ENCODE data around the gene ALMS1.
"Not testable (repeated sequence)": the region's sequence is repeated elsewhere in the genome, so short reads cannot be mapped to it uniquely, and the experiment has no call there.

Gene ALMS1

DNA sequence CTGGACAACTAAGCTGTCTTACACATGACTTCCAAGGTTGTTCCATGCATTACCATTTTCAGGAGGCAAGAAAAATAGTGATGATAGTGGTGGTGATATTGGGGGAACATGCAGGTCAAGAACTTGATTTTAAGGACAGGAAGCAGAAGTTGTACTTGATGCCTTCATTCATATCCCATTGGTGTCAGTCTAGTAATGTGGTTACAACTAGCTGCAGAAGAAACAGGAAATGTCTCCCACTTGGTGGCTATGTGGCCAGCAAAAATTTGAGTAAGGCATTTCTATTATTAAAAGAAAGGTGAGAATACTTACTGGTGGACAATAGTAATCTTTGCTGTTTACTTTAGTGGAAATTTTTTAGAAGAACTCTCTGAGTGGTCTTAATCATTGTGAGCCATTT lies 103.4 kb downstream of the ALMS1 start:
- no peak for DNase-seq

DNA sequence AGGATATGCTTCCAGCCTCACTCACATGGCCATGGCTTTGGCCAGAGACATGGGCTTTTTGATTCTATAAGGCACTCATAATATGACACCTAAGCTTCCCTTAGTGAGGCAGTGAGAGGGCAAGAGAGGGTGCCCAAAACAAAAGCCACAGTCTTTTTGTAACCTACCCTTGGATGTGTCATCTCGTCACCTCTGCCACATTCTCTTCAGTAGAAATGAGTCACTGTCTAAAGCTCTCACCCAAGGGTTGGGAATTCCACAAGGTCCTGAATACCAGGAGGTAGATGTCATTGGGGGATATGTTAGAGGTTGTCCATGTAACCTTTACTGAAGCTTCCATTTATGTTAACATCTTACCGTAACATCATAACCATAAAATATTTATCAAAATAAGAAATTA lies 108.4 kb downstream of the ALMS1 start:
- no peak for DNase-seq

DNA sequence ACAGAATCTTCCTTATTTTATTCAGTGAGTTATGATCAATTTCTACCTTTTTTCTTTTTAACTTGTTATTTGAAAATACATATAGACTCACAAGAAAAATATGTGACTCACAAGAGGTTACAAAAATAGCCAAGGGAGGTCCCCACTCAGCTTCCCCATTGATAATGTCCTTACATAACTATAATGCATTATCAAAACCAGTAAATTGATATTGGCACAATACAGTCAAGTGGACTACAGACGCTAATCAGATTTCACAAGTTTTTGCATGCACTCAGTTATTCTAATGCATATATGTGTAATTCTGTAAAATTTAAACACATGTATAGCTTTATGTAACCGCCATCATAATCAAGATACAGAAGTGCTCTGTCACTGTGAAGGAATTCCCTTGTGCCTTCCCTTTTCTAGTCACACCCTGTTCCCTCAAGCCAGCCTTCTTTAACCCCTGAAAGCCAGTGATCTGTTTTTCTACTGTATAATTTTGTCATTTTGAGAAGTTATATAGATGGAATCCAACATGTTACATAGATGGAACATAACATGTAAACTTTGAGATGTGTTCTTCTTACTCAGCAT lies 118.4 kb downstream of the ALMS1 start:
- DNase-seq, result no peak

DNA sequence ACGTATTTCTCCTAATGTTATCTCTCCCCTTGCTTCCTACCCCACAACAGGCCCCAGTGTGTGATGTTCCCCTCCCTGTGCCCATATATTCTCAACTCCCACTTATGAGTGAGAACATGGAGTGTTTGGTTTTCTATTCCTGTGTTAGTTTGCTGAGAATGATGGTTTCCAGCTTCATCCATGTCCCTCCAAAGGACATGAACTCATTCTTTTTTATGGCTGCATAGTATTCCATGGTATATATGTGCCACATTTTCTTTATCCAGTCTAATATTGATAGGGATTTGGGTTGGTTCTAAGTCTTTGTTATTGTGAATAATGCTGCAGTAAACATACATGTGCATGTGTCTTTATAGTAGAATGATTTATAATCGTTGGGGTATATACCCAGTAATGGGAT lies 119.2 kb downstream of the ALMS1 start:
- DNase-seq, result not testable (repeated sequence)

DNA sequence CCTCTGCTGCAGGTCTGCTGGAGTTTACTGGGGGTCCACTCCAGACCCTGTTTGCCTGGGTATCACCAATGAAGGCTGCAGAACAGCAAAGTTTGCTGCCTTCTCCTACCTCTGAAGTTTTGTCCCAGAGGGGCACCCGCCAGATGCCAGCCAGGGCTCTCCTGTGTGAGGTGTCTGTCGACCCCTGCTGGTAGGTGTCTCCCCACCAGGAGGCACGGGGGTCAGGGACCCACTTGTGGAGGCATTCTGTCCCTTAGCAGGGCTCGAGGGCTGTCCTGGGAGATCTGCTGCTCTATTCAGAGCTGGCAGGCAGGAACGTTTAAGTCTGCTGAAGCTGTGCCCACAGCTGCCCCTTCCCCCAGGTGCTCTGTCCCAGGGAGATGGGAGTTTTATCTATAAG lies 124.8 kb downstream of the ALMS1 start:
- DNase-seq, result not testable (repeated sequence)

DNA sequence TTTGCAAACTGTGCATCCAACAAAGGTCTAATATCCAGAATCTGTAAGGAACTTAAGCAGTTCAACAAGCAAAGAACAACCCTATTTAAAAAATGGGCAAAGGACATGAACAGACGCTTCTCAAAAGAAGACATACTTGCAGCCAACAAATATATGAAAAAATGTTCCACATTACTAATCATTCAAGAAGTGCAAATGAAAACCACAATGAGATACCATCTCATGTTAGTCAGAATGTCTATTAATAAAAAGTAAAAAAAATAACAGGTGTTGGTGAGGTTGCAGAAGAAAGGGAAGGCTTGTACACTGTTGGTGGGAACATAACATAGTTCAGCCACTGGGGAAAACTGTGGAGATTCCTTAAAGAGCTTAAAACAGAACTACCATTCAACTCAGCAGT lies 130.4 kb downstream of the ALMS1 start:
- DNase-seq, result no peak

DNA sequence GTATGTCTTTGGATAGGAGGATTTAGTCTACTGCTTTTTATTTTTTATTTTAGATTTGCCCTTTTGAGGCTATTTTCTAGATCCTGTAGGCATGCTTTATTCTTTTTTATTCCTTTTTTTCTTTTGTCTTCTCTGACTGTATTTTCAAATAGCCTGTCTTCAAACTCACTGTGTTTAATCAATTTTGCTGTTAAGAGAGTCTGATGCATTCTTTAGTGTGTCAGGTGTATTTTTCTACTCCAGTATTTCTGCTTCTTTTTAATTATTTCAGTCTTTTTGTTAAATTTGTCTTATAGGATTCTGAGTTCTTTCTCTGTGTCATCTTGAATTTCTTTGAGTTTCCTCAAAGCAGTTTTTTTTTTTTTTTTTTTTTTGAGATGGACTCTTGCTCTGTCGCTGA lies 143.1 kb downstream of the ALMS1 start:
- no peak for DNase-seq

DNA sequence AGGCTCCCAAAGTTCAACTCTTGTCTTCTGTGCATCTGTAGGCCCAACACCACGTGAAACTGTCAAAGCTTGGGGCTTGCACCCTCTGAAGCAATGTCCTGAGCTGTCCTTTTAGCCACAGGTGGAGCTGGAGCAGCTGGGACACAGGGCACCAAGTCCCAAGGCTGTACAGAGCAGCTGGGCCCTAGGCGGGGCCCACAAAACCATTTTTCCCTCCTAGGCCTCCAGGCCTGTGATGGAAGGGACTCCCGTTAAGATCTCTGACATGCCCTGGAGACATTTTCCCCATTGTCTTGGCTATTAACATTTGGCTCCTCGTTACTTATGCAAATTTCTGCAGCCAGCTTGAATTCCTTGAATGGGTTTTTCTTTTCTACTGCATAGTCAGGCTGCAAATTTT lies 145.1 kb downstream of the ALMS1 start:
- DNase-seq, result not testable (repeated sequence)

DNA sequence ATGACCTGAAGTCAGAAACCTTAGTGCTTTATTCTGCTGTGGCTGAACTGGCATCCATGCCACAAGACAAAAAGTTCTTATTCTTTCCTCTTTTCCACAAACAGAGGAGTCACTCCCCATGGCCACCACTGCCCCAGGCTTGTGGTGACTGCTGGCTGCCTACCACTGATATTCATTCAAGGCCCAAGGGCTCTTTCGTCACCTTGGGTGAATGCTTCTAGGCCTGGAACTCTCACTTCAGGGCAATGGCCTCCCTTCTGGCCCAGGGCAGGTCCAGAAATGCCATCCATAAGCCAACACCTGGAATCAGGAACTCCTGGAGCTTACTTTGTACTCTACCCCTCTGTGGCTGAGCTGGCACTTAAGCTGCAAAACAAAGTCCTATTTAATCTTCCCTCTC lies 146.7 kb downstream of the ALMS1 start:
- DNase-seq, result no peak

DNA sequence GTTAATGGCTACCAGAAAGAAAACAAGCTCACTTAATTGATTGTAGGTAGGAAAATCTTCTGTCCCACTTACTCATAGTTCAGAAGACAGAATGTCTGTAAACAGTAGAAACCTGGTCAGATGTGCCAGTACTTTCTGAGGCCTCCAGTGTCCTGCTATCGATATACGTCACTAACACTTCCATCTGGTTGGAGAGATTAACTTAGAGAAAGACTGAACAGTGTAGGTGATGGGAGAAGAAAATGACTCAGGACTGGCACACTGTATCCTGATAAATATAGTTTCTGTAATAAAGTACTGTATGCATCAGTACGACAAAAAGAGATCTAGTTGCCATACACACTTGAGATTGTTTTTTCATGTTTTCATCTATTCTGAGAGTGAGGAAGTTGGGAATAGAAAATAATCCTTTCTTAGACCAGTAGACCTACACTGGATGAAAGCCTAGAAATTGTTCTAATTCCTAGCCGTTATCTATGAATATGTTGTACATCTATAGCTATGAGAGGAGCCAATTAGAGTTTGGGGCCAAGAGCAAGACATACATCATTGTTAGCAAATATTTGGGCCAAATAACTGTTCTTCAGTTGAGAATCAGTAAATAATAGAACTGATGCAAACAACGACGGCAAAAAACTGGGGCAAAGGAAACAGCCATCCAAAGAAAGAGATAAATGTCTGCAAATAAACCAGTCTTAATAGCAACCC lies 150.7 kb downstream of the ALMS1 start:
- DNase-seq, result peak in 1 of 58 donors; percentile 1

DNA sequence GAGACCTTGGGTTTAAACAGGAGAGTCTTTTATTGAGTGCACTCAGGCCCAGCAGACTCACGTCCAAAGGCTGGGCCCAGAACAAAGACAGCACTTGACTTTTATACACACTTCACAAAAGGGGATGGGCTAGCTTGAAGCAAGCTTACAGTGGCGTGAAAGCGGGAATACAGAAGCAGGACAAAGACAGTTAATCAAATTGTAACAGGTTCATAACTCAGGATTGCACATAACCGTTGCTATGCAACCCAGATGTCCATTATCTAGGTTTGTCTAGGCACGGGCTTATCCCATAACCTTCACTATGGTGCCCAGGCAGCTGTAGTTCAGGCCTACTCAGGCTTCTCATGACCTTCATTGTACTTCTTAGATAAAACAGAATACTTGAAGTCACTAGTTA lies 175.2 kb downstream of the ALMS1 start:
- not testable (repeated sequence) for DNase-seq

DNA sequence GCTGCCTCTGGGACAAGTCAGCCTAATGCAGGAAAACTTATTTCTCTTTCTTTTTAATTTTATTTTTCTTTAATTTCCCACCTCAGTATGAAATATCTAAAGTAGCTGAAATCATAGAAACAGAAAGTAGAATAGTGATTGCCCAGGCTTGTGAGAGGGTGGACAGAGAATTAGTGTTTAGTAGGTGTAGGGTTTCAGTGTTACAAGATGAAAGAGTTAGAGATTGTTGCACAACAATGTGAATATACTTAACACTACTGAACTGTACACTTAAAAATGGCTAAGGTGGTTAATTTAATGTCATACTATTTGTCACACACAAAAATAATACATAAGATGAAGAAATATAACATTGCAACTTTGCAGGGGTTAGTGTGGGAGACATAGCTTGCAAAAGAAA lies 175.8 kb downstream of the ALMS1 start:
- no peak for DNase-seq

DNA sequence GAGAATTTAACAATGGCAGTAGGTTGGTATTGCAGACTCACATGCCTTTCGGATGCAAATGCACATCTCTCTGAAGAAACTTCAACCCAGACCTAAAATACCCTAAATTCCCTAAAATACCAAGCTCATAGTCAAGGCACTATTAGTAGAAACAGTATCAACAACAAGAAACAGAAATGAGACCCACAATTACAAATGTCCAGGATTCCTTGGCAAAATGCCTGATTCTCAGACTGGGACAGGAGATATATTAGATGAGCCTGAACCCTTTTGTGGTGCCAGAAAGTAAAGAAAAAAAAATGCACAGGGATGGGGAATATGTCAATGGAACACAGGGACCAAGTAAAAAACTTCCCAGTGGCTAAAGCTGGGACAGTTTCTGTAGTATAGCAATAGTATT lies 179.3 kb downstream of the ALMS1 start:
- DNase-seq, result no peak

DNA sequence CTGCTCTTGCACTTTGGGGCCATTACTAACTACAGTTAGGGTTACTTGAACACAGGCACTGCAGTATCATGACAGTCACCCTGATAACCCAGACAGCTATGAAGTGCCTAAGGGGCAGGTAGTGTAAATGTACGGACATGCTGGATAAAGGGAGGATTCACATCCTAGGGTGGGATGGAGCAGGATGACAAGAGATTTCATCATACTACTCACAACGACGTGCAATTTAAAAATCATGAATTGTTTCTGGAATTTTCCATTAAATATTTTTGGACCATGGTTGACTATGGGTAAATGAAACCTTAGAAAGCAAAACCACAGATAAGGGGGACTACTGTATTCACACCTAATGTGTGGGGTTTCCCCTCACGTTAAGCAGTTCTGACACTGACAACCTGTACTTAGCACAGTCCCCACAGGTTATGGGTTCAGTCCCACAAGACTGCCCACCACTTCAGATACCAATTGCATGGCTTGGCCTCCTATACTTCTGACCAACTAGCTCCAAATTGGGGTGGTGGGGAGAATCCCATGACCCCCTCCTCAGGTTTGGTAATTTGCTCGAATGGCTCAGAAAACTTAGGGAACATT lies 180.7 kb downstream of the ALMS1 start:
- no peak for DNase-seq

DNA sequence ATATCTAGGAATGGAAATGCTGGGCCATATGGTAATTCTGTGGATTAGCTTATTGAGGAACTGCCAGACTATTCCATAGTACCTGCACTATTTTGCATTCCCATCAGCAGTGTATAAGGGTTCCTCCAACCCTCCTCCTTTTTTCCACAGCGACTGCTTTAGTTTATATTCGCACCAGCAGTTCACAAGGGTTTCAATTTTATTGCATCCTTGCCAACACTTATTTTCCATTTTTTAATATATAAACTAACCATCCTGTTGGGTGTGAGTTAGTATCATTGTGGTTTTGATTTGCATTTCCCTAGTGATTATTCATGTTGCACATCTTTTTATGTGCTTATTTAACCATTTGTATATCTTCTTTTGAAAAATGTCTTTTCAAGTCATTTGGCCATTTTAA lies 189.6 kb downstream of the ALMS1 start:
- DNase-seq, result no peak

DNA sequence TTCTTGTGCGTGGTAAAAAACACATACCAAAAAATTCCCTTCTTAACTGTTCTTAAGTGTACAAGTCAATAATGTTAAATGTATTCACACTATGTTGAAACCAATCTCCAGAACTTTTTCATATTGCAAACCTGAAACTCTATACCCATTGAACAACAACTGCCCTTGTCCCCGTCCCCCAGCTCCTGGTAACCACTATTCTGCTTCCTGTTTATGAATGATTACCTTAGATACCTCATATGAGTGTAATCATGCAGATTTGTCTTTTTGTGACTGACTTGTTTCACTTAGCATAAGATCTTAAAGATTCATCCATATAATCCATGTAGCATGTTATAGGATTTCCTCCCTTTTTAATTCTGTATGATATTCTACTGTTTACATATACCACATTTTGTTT lies 196.7 kb downstream of the ALMS1 start:
- no peak for DNase-seq

DNA sequence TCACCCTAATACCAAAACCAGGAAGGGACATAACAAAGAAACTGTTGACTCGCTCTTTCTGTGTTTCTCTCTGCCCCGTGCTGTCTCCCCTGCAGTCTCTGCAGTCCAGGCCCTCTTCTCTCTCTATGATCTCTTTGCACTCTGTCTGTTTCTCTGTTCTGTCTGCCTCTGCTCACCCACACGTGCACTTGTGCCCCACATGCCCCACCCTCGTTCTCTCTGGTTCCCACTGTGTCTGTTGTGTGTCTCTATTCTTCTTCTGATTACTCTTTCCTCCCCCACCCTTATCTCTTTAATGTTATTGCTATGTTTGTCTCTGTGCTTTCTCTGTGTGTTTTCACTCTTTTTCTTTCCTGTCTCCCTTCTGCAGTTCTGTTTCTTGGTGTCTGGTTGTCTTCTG lies 202.5 kb downstream of the ALMS1 start:
- peak in 1 of 58 donors; percentile 6 for DNase-seq

DNA sequence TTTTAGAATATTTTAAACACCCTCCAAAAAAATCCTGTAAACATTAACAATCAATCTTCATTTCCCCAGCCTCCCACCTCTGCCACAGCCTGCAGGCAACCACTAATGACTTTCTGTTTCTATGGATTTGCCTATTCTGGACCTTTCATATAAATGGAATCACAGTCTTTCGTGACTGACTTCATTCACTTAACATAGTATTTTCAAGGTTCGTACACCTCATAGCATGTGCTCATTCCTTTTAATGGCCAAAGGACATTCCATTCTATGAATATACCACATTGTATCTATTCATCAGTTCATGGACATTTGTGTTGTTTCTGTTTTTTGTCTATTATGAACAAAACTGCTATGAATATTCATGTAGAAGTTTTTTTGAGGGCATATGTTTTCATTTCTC lies 208.0 kb downstream of the ALMS1 start:
- DNase-seq, result no peak

DNA sequence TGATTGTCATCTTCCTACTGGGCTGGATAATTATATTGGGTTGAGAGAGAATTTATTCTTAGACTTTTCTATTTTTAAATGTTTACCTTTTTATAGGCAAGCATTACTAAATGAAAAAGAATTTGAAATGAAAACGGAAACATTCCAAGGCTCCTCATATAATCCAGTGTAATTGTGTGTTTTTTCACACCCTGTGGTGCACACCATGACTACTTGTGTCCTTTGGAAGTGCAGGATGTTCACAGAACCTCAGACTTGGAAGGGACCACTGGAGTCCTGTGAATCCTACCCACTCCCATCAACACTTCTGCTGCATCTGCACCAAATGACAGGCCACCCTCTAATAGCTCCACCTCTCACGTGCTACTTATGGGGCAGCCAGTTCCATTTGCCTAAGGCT lies 208.6 kb downstream of the ALMS1 start:
- no peak for DNase-seq

DNA sequence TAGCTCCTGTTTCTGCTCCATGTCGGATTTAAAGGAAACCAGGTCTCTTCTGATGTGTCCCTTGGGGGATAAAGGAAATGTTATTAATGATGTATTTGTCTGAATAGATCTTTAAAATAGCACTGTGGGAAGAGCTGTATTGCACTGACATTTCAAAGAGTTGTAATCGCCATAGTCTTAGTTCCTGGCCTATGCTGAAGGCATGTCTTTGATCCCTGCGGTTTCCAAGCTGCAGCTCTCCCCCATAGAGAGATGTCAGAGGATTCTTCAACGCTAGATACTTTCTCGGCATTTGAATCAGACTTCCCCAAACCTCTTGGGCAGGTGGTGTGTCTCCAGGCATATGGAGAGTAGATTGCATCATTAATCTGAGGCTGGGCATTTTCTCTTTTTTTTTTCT lies 216.1 kb downstream of the ALMS1 start:
- DNase-seq, result no peak

DNA sequence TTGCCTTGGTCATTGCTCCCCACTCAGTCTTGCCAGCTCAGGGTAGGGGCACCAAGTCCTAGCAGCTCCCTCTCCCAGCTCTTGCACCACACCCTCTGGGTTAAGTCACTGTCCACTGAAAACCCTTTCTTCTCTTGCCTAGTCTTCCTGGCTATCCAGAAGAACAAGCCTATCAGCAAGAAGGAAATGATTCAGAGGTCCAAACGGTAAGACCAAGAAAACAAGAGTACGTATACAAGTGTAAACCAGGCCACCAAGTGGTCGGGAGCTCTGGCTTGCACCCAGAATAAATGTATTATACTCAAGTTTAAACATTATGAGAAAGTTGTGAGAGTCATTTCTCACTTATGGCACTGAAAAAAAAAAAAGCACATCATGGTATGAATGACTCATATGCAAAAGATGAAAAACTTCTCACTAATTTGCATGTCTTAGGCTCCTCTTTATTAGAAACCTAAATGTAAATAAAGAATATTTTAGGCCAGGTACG lies 217.5 kb downstream of the ALMS1 start:
- not testable (repeated sequence) for DNase-seq

DNA sequence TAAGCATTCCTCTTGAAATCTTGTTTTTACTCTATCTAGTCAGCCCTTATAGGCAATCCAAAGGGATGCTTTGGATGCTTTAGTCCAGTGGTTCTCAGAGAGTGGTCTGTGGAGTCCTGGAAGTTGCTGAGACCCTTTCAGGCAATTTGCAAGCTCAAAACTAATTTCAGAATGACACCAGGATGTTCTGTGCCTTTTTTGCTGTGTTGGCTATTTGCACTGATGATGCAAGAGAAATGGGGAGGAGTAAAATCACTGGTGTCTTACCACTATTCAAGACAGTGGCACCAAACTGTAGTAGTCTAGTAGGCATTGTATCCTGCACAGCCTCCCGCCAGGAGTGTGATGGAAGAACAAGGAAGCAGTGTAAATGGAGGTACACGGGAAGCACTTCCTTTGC lies 219.0 kb downstream of the ALMS1 start:
- not testable (repeated sequence) for DNase-seq

DNA sequence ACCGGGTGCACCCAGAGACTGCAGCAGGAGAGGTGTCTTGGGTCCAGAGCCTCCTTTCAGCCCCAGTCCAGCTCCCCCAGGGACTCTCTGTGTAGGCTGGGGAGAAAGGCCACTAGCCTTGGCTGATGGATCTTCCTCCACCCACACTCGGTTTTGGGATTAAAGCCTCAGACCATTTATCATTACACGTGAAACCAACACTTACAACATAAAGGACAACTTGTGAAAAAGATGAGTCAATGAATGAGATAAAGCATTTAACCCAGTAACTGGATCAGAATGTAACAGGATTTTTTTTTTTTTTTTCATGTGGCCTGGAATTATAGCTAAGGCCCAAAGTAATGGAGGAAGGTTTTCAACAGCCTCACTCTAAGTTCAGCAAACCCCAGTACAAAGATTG lies 224.5 kb downstream of the ALMS1 start:
- no peak for DNase-seq

Measured in anterior cingulate cortex (tissue), 58 donors.